ENCODE results near the gene THAP10.
A peak's percentile ranks its signal among the peaks of the same experiment; 100 is the strongest.

THAP10 gene

DNA sequence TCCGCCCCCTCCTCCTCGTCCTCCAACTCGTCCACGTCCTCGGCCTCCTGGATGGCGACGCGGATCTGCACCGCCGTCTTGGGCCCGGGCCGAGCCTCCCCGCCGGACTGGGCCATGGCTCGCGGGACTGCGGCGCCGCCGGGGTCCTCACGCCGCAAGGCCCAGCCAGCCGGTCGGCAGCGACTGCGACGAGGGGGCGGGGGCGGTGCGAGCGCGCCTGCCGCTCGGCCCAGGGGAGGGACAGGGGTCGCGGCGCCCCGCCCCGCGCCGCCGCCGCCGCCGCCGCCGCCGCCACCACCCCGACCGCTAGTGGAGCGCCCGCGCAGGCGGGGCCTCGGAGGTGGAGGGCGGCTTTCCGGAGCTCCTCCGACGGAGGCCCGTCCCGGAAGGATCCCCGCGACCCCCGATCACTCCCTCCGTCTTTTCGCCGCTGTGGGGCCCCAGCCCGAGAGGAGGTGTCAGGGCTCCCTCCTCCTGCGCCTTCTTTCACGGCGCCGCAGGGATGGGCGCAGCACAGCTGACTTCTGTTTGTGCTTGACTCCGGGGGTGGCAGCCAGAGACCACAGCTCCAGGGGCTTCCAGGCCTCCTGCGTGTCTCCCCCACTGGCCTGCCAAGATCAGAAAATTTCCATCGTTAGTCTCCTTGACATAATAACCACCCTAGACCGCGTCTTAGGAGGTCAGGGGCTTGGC is 38.1 kb downstream of the THAP10 start, which contains the start of gene LARP6:
LARP6 (minus strand) TSS at position 185 of the 693 bp plus-strand sequence; CDS start at position 116, 69 bp downstream.
- peak in 1 of 3 donors; percentile 4 for DNase-seq (ENCODE audit: low read depth in 3 of 3)

DNA sequence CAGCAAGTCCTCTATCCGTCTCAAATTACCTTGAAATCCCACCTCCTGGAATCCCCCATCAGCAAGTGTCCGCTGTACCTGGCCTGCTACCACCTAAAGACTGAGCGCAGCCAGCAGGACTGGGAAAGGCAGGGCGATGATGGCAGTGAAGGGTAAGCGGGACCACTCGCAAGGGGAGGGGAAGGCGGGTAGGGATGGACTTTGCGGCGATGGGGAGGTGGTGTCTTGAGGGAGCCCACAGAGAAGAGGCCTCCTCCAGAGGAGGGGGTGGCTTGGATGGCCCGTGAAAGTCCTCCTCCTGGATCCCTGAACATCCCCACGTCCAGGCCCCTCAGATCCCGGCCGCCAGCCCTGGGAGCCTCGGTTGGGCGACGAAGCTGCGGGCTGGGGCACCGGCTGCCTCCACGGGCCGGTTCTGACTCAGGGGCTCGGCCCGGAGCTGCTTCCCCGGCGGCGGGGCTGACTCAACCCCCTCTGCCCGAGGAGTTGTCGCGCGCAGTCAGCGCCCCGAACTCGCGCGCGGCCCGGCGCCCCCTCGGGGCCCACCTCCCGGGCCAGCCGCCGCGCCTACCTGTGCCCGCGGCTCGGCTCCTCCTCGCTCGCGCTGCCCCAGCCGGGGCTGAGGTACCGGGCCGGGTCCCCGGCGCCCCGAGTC is 38.8 kb downstream of the THAP10 start:
- DNase-seq (ENCODE audit: low read depth in 3 of 3): peak in 1 of 3 donors; percentile 5

DNA sequence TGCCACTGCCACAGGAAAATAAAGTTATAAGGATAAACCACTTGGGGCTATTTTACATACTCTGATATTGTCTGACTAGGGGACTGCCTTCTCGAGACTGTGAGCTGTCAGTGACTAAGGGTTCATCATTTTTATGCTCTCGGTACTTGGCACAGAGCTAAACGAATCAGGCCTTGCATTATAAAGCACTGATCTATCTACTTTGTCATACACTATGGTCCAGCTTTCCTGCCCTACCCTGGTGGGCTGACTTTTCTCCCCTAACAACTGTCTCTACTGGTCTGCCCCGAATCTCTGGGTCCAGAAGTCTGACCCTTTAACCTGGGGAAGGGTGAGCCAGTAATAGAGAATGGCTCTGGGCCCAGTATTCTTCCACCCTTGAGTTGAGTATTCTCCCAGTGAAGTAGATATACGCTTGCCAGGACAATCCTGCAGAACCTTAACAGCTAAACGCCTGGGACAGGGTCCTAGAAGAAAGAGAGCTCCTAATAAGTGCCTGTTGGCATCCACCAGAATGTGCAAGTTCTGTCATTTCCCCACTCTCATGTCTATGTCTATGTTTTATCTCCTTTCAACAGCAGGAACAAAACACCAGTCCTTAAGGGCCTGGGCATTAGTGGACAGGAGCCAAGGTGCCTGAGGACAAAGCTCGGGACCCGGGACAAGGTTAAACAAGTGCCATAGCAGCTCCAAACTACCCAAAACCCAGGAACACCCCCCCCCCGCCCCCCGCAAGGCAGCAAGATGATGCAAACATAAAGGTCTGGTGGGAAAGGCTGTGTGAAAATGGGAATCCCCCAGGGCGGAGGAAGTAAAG is 39.5 kb downstream of the THAP10 start:
- no peak for DNase-seq (ENCODE audit: low read depth in 3 of 3)

DNA sequence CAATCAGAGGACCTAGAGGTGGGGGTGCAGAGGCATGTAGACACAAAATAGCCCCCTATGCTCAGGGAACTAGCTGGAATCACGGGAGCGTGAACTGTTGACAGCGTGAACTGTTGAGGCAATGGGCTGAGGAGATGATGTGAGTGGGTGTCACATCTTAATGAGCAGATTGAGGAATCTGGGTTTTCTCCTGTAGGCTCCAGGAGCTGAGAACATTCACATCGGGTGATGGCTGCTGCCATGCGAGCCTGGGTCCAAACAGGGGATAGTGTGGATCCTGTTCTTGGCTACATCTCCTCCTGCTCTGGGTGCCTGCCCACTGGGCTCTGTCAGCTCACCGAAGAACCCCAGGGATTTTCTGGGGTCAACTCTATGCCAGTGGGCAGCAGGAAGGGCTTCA is 40.3 kb downstream of the THAP10 start:
- no peak for DNase-seq (ENCODE audit: low read depth in 3 of 3)

DNA sequence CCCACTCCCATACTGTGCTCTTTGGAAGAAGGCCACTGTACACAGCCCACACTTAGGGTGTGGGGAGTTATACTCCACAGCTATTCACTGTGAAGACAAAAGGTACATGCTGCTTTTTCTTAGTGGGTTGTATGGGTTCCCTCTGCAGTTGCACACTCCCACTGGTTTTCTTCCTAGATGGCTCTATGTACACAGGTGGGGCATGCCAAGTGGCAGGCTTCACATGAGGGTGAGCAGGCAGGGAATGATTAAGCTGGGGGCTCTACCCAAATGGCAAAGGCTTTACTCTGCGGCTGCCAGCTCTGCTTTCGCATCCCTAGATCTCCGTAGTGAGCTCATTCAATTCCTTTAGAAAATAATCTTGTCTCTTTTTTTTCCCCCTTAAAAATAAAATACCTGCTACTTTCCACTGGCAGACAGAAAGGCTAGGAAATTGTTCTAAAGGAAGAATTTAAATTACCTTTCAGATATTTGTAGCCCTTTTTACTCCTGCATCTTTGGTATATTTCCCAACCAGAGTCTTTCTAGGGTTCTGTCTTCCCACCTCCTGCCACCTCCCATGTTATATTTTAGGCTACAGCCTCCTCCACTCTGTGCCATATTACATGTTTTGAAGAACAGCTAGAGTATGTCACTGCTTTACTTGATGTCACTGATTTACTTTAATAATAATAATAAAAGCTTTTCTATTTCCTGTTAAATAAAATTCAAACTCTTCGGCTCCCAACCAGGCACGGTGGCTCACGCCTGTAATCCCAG is 46.5 kb downstream of the THAP10 start:
- no peak for DNase-seq (ENCODE audit: low read depth in 3 of 3)

DNA sequence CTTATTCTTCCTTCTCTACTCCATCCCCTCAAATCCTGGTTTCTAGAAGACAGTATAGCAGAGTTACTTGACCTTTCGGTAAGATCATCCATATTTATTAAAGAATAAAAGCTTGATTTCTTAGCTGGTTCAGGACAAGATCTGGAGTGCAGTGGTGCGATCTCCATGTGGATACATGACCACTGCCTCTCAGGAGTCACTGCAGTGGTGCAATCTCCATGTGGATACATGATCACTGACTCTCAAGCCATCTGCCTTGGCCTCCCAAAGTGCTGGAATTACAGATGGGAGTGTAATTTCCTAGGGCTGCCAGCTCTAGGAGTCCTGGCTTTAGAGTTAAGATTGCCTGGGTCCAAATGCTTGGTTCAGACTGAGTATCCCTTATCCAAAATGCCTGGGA is 54.8 kb downstream of the THAP10 start:
- DNase-seq (ENCODE audit: low read depth in 3 of 3): no peak

DNA sequence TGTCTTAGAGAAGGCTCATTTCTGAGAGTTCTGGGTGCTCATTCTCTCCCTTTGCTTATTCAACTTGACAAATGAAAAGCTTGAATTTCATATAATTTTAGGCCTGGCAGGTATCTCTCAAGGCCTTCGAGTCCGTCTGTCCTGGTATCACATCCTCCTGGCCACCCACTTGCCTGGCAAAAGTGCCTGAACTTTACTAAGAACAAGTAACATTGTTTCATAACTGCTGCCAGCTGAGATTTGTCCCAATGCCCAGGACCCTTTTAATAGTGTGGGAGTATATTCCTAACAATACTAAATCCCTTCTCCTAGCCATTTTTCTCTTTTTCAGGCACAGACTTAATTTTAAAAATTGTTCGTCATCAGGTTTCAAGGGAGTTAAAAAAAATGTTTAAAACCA is 56.4 kb downstream of the THAP10 start:
- DNase-seq (ENCODE audit: low read depth in 3 of 3): no peak

DNA sequence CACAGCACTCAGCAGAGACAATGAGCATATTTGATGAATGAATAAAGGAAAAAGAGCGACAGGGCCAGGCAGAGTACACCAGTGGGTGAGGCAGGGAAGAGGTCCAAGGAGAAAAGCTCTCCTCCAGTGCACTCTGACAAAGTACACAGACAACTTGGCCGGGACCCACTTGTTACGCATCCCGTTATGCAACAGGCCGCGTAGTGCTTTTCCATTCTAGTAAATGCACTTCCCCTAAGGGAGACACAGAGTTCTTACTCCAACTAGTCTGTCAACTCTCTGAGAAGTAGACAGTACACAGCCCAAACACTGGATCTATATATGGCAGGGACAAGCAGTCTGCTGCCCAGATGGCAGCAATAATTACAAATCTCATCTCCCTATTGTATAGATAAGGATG is 56.8 kb downstream of the THAP10 start:
- no peak for DNase-seq (ENCODE audit: low read depth in 3 of 3)

DNA sequence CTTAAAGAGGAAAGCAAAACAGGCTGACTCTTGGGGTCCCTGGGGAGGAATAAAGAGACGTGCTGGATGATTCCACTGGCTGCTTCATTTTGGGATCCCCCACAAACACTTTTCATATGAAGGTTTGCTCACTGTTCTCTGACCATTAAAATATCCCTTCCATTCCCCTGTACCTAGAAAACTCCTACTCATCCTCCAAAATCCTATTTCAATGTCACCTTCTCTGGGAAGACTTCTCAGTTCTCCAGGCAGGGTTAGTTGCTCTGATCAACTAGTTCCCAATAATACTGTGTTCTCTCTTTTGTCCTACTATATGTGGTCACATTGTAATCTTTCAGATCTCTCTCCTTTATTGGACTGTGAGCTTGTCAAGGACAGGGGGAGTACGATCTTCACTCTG is 57.2 kb downstream of the THAP10 start:
- no peak for DNase-seq (ENCODE audit: low read depth in 3 of 3)

DNA sequence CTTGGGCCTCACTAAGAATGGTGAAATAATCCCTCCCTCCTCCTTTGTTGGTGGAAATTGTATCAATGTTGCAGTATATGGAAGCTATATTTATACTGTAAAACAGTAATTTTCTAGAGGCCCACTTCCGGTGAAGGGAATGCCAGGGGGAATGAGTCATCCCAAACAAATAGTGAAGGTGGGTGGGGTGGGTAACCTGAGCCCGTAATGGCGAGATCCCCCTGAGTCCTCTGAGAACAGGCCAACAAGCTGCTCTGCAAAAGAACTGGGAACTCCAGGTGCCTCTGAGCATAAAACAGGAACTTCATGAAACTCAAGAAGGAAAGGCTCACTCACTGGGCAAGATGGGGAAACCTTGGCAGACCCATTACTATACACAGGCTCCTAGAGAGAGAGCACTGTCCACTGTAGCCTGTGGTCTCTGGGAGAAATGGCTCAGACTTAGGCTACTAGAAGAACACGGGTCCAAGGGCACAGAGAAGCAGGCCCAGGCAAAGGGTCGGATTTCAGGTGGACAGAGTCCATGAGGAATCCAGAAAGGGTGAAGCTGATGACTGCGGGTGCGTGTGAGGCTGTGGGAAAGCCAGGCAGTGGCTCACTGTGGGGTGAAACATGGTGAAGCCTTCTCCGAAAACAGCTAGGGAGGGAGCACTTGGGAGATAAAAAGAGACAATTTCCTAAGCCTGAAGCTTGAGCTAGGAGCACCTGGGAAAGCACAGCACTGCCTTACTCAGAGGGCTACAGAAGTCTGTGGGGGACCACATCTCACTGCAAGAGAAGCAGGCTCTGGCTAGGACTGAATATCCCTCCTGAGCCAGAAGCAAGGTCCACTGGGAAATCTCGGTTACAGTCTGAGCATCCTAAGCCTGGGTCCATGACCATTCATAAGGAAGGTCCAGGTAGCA is 58.1 kb downstream of the THAP10 start:
- no peak for DNase-seq (ENCODE audit: low read depth in 3 of 3)

DNA sequence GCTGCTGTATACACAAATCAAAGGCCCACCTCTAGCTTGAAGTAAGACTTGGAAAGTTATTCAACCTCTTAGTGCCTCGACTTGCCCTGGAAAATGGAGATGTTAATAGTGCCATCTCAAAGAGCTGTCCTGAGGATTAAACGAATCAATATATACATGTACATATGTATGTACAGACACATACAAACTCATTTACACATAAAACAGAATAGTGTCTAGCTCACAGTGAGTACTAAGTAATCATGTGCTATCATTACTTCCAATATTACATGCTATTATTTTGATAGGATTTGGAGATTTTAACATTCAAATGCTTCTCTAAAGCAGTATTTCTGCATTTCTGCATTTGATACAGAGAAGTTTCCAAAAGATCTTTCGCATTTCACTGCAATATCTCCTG is 58.8 kb downstream of the THAP10 start:
- DNase-seq (ENCODE audit: low read depth in 3 of 3): no peak

DNA sequence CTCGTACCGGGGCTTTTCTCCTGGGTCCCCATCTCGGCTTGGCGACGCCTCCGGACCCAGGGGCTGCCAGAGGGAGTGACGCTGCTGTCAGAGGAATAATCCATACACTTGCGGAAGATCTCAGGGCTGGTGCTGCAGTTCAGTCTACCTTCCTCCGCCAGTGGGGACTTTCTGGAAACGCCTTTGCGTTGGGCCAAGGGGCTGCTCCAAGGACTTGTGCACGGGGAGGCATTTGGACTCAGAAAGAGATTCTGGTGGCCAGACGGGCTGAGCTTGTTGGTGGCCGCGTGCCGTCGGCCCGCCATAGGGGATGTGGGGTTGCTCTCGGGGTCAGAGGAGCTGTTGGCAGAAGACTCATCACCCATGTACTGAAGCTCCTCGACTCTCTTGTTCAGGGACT is 60.1 kb downstream of the THAP10 start:
- DNase-seq (ENCODE audit: low read depth in 3 of 3): no peak
